Raji (cell line): ENCODE measurements around the gene VWA5B1.

Experiments
- POLR2A ChIP-seq: IDR thresholded peaks from 2 replicates; pipeline ENCODE4 v1.6.1; 2011; ENCODE audit warnings: low read depth, low read length, control low read depth; ENCODE audit not compliant: insufficient read depth

The VWA5B1 gene

DNA sequence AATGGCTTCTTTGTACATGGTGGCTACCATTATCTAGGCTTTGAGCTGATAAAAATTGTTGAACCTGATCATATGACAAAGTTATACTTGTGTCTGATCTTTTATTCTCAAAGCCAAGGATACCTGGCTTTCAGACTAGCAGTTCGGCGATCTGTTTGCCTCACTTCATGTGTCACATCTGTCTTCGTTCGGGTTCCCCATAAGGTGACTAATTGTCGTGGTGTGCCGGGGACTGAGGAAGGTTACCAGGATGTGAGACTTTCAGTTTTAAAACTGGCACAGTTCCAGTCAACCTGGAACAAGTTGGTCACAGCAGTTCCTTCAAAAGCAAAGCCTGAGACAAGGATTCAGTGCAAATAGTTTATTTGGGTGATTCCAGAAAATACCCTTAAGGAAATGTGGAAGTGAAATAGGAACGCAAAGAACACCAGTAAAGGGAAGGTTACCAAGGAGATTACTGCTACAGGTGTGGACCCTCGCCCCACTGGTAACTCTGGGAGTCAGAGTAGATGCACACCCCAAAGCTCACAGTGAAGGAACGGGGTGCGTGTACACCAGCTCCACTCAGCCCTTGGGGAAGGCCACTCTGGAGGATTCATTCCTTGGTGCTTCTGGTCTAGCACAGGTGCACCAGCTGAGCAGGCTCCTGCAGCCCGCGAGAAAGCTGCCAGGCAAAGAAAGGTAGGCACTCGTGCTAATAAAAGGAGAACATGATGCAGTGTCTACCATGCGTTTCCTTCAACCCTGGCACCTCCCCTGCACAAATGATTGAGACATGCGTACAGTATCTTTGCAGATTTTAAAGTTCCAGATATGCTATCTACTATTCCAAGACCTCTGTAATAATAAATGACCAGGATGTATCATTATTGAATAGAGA lies 69.0 kb downstream of the VWA5B1 start:
- TF ChIP-seq POLR2A: no peak

DNA sequence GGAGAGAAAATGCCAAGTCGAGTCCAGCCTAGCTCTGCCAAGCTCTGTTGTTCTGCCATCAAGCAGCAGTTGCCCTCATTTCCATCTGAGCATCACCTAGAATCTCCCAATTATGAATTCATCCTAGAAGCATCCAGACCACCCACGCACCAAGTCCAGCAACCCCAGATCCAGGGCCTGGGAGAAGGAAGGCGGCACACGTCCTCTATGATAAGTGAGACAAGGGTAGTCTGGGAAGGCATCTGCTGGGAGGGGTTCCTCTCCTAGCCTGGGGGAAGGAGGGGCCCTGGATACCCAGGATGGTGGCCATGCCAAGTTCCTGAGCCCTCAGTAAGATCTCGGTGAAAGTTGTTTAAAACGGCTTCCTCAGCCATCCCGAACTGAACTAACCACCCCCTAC lies 70.7 kb downstream of the VWA5B1 start:
- TF ChIP-seq POLR2A: no peak

DNA sequence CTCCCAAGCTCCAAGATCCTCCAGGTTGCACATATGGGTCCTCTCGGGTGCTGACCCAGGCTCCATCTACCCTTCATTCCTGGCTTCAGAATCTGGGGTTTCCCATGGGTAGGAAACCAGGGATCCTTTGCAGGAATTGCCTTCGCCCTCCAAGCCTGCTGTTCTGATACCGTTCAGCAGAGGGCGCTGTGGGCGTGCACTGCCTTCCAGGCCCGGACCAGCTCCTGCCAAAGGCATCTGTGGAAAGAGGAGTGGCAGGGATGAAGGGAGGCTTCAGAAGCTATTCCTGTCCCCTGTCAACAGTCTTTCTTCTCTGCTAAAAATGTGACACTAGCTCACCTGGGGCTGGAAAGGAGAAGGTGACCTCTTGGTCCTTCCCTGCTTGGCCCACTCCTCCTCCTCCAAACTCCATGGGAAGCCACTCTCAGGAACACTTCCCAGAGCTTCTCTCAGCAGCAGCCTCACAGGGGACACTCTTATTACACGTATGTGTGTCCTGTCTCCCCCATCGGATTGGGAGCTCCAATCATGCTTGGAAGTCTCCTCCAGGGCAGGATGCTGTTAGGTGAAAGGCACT lies 71.2 kb downstream of the VWA5B1 start:
- TF ChIP-seq POLR2A: no peak

DNA sequence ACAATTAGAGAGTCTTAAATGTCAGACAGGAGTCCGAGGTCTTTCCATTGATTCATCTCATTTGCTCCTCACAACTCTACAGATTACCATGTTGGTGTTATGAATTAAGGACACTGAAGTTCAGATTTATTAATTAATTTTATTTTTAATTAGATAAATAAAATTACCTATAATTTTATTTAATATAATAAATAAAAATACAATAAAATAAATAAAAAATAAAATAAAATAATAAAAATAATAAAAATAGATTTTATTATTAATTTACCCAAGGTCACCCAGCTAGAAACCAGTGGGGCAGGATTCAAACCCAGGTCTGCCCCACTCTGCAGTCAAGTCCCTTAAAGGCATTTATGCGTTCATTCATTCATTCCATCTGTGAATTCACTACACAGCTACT lies 72.2 kb downstream of the VWA5B1 start:
- no peak for TF ChIP-seq POLR2A

DNA sequence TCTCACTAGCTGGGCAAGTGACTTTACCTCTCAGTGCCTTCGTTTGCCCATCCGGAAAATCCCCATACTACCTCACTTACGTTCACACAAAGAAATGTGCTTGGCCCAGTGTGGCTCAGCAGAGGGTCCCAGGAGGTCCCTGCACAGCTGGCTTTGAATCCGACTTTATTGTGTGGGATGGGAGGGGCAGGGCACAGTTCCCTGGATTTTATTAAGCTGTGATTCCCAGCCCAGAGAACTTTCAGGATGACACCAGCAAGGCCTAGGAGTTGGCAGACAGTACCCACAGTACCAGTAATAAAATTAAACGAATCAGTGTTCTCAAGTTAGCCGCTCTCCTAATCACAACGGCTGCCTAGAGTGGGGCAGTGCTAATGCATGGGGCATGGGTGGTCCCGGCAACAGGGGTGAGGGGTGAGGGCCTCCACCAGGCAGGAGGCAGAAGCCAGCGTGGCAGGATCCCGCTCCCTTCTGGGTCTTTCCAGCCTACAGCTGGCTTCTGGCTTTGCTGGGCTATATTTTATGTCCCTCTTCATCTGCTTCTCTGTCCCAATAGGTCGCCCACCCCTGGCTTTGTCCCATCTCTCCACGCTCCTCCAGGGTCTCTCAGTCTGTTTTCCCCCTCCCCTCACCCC lies 74.9 kb downstream of the VWA5B1 start:
- no peak for TF ChIP-seq POLR2A

DNA sequence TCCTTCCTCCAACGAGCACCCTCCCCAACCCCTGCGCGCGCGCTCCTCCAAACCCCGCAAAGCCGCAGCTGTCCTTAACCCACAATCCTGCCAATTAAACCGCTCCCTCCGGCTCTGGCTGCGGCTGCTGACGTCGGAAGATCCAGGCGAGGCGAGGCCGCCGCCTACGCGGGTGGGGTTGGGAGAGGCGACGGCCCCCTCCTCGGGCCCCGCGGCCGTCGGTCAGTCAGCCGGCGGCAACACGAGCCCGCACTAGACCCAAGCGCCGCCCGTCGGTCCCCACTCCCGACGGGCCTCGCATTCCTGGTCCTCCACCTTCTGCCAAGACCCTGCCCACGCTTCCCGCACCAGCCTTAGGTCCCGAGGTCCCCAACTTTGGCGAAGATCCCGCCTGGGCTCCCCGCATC lies 75.4 kb downstream of the VWA5B1 start:
- no peak for TF ChIP-seq POLR2A

DNA sequence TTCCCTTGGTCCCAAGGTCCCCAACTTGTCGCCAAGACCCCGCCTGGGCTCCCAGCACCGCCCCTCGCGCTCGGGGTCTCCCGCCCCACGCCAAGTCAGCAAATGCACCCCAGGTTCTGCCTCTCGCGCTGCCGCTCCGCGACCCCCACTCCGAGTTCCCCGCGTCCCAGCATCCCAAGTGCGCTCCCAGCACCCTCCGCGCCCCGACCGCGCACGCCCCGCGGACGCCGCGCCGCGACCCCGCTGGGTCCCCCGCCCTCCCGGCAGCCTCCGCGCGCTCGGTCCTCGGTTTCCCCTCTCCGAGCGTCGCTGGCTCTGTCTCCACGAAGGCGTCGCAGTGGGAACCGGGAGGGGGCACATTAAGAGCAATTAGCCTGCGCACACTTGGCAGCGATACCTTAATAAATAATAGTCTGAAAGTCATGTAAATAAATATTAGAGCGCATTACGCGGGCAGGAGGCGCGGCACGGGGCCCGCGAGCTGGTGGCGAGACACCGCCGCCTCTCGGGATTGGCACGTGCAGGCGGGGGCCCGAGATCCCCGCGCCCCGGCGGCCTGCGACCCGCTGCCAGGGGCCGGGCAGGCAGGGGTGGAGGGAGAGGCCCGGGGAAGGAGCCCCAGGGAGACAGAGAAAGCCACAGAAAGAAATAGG lies 75.9 kb downstream of the VWA5B1 start:
- no peak for TF ChIP-seq POLR2A

DNA sequence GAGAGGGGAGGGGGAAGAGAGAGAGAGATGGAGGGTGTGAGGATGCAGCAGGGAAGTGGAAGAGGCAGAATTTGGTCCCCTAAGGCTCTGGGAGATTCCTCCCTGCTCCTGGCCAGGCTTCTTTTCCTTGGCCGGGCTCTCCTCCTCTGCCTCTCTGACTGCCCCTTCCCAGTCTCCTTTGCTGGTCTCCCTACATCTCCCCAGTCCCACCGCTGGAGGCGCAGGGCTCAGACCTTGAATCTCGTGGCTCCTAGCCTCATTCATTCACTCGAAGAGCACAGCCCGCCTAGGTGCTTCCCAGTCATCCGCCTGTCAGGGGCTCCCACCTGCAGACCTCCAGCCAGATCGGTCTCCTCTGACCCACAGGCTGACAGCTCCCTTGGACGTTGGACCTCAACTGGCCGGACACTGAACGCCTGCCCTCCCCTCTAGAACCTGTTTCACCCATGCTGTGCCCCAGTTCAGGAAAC lies 76.5 kb downstream of the VWA5B1 start:
- TF ChIP-seq POLR2A: no peak

DNA sequence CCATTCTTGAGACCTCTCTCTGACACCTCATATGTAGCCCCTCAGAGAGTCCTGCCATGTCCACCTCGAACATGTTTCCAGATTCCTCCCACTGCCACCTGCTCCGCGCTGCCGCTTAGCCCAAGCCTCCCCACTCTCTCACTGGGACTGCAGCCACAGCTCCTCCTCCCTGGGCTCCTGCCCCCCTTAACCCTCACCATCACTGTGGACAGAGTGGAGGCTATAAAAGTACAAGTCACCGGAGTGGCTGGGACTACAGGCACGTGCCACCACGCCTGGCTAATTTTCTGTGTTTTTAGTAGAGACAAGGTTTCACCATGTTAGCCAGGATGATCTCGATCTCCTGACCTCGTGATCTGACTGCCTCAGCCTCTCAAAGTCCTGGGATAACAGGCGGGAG lies 77.0 kb downstream of the VWA5B1 start:
- TF ChIP-seq POLR2A: no peak

DNA sequence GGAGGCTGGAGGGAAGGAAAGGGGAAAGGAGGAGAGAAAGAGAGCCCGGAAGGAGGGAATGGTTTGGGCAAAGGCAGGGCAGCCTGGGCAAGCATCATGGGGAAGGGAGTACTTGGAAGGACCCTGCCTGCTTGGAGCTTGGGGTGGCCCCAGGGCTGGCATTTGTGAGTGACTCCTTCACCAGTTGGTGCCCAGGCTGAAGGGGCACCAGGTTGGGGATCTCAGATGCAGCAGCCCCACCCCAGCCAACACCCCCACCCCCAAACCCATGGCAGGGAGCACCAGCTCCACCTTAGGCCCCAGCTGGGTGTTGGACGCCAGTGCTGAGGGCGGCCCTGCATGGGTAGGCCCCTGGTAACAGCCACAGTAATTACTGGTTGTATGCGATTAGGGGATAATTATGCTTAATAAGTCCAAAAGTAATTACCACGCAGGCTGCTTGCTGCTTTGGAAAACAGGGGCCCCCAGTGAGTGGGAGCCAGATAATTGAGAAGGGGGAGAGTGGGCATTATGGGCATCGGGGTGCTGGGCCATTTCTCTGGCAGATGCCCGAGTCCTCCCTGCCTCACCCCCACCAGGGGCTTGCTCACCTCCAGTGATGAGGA lies 78.3 kb downstream of the VWA5B1 start:
- no peak for TF ChIP-seq POLR2A

DNA sequence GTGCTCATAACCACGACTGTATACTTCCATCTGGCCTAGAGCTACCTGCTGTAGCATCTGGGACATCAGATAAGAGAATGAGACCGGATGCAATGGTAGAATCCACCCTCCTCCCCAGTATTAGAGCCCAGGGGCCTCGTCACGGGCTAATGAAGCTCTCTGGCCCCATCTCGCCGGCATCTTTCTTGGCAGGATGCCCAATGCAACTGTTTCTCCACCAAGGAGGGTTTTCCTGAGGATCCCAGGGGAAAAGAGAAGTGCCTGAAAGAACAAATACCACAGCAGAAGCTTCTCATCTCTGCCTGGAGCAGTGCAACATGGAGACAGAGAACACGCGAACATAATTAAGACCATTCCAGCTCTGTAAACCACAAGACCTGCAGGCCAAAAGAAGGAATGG lies 80.0 kb downstream of the VWA5B1 start:
- no peak for TF ChIP-seq POLR2A

DNA sequence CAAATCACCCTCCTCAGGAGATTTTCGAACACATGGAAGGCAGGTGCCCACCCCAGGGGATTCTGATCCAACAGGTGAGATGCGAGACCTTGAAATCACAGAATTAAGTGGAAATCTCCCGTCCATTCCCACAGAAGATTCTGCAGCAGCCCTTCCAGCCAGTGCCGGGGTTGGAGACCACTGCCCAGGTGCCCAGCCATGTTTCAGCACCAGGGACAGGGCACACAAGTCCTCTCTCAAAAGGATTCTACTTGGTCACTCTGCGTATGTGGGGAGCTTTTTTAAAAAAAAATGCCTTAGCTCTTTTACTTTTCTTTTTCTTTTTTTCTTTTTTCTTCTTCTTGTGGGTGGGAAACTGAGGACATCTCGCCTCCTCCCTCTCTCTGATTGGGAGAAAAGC lies 80.7 kb downstream of the VWA5B1 start:
- no peak for TF ChIP-seq POLR2A

DNA sequence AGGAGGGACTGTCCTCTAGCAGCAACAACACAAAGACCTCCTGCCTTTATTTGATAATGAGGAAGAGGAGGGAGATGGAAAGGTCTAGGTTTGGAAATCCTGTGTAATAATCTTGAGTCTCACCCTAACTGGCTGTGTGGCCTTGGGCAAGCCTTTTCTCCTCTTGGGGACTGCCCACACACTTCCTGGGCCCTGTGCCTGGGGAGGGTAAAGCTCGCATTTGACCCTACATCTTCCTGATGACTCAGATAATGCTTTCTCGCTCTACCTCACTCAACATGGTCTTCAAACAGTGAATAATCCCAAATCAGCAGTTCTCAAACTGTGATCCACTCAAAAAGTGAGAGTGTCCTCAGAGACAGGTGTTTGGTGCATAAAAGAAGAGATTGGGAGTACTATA lies 81.2 kb downstream of the VWA5B1 start:
- TF ChIP-seq POLR2A: no peak

DNA sequence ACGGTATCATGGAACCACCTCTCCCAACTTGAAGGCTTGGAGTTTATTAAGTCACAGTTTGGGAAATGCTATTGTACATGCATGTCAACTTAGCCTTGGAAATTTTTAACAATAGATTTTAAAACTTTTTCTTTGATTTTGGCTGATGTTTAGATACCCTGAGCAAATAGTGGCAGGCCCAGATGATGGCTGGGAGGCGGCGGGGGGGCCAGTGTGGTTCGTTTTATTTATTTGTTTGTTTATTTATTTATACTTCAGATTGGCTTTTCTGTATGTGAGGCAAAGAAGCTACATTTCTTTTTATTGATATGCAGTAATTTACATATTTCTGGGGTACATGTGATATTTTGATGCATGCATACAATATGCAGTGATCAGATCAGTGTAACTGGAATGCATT lies 82.0 kb downstream of the VWA5B1 start:
- TF ChIP-seq POLR2A: no peak

DNA sequence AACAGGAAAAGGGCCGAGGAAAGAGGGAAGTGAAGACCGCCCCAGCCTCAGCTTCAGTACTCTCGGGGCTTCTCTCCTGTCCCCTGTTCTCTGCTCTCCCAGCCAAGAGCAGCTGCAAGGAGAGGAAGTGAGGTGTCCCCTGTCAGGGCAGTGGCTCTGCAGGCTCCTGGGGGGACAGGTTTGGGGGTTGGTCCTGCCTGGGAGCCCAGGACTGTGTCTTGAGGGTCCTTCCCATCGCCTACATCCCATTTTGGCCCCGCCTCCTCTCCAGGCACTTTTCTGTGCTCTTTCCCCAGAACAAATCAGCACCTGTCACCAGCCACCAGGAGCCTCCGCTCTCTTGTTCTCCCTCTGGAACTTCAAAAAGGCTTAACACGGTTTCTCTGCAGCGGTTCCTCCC lies 82.6 kb downstream of the VWA5B1 start:
- no peak for TF ChIP-seq POLR2A
